ENCODE measurements around the gene PCBP1. TPM values are rescaled to one million over a fixed set of nuclear protein-coding genes. Genes with fewer than 3 reads are reported as not detected.

PCBP1 gene
- total and polyA plus RNA-seq, 9 of the 15 experiments (the other 6 are each of a cell fraction or from before 2014, with no cell fraction given), result 19.2 to 407 (median 78.1) TPM

GRCh38 chr2:70132244-70133126, 45.2 kb downstream of the PCBP1 start (continued):
- TF ChIP-seq ZNF785 (CRISPR knock-in tag; IDR thresholded peaks at IDR 0.05) (no peak), FOSL1 (tag; conservative IDR thresholded peaks at IDR 0.05) (no peak), DNMT1 (IDR thresholded peaks at IDR 0.05) (no peak), ZNF146 (CRISPR knock-in tag; IDR thresholded peaks at IDR 0.05; ENCODE audit: unreplicated experiment) (no peak), ZNF830 (CRISPR knock-in tag; IDR thresholded peaks at IDR 0.05) (no peak), SOX6 (IDR thresholded peaks at IDR 0.05) (no peak), NELFE (IDR thresholded peaks at IDR 0.05; ENCODE audit: insufficient read depth, insufficient read length) (no peak), RREB1 (CRISPR knock-in tag; IDR thresholded peaks at IDR 0.05) (no peak; the same call in 1 of the 2 replicates), CHD2 (IDR thresholded peaks at IDR 0.05; ENCODE audit: low read depth, low read length) (no peak), VEZF1 (CRISPR knock-in tag; IDR thresholded peaks at IDR 0.05) (no peak), ARID2 (IDR thresholded peaks at IDR 0.05) (no peak), TCF7L2 (IDR thresholded peaks at IDR 0.05; ENCODE audit: low read depth, low read length) (no peak), MTA3 (IDR thresholded peaks at IDR 0.05; ENCODE audit: borderline replicate concordance) (no peak), POLR2AphosphoS5 (IDR thresholded peaks at IDR 0.05; ENCODE audit: control insufficient read depth, insufficient read depth, low read depth, low read length) (no peak), GABPA (tag; conservative IDR thresholded peaks at IDR 0.05; ENCODE audit: low read depth) (peak; percentile 43), ZC3H11A (IDR thresholded peaks at IDR 0.05; ENCODE audit: low read depth, low read length) (no peak), ESRRB (CRISPR knock-in tag; IDR thresholded peaks at IDR 0.05; ENCODE audit: borderline replicate concordance) (no peak), CBFA2T3 (IDR thresholded peaks at IDR 0.05) (no peak), HDAC8 (tag; IDR thresholded peaks at IDR 0.05) (no peak), SMARCA5 (IDR thresholded peaks at IDR 0.05) (no peak), ZBTB7A (IDR thresholded peaks at IDR 0.05; ENCODE audit: borderline replicate concordance, control insufficient read depth, low read depth, low read length) (no peak), TBL1XR1 (IDR thresholded peaks at IDR 0.05; ENCODE audit: low read length in 2 of 2) (no peak), ZNF239 (CRISPR knock-in tag; IDR thresholded peaks at IDR 0.05) (no peak), MAFK (IDR thresholded peaks at IDR 0.05; ENCODE audit: low read length) (no peak)

All from K562 (cell line).